NOMO-1 treated with DMSO at 0.1 percent for 48 hours (cell line): ENCODE results near the gene MYZAP.

ENCODE experiments used
- DNase-seq: peaks from one replicate; lab custom pipeline; 2025; ENCODE audit not compliant: unreplicated experiment; lab: John Stamatoyannopoulos, UW

Gene MYZAP

GRCh38 chr15:57656434-57656833 is 64.7 kb downstream of the MYZAP start:
- DNase-seq = no peak

- no peak for DNase-seq
Measured at GRCh38 chr15:57657619-57658018, 65.9 kb downstream of the MYZAP start.

GRCh38 chr15:57662091-57662744 is 70.5 kb downstream of the MYZAP start:
- no peak for DNase-seq

- no peak for DNase-seq
Measured at GRCh38 chr15:57662802-57663201, 71.1 kb downstream of the MYZAP start.

GRCh38 chr15:57663262-57663661 is 71.6 kb downstream of the MYZAP start:
- no peak for DNase-seq

- DNase-seq = no peak
Measured at GRCh38 chr15:57665194-57665593, 73.5 kb downstream of the MYZAP start.

GRCh38 chr15:57665939-57666338 is 74.2 kb downstream of the MYZAP start:
- DNase-seq = no peak

GRCh38 chr15:57667171-57667849 is 75.6 kb downstream of the MYZAP start:
- no peak for DNase-seq

GRCh38 chr15:57668016-57668415 is 76.3 kb downstream of the MYZAP start:
- no peak for DNase-seq

GRCh38 chr15:57671636-57672035 is 79.9 kb downstream of the MYZAP start:
- no peak for DNase-seq

- DNase-seq = no peak
Measured at GRCh38 chr15:57675481-57676181, 83.9 kb downstream of the MYZAP start.

- DNase-seq = no peak
Measured at GRCh38 chr15:57676585-57676984, 84.9 kb downstream of the MYZAP start.

GRCh38 chr15:57677204-57677603 is 85.5 kb downstream of the MYZAP start:
- DNase-seq = no peak

GRCh38 chr15:57680021-57680420 is 88.3 kb downstream of the MYZAP start:
- DNase-seq = no peak

- DNase-seq = no peak
Measured at GRCh38 chr15:57681011-57681410, 89.3 kb downstream of the MYZAP start.

GRCh38 chr15:57683481-57683880 is 91.8 kb downstream of the MYZAP start:
- no peak for DNase-seq

GRCh38 chr15:57684491-57685151 is 92.9 kb downstream of the MYZAP start:
- DNase-seq = no peak

- no peak for DNase-seq
Measured at GRCh38 chr15:57685306-57686095, 93.8 kb downstream of the MYZAP start.

- no peak for DNase-seq
Measured at GRCh38 chr15:57686657-57687056, 95.0 kb downstream of the MYZAP start.

- no peak for DNase-seq
Measured at GRCh38 chr15:57690341-57690966, 98.8 kb downstream of the MYZAP start.
